ENCODE measurements around the gene EMSY. TPM values are rescaled to one million over a fixed set of nuclear protein-coding genes. Genes with fewer than 3 reads are reported as not detected.

Gene EMSY
- total and polyA plus RNA-seq, 2 of the 13 experiments (the other 11 are each of a cell fraction or from before 2014, with no cell fraction given) = 11.6 to 18.5 TPM

- TF ChIP-seq FOXO4 (CRISPR knock-in tag; conservative IDR thresholded peaks at IDR 0.05) = no peak
Observed at GRCh38 chr11:76469141-76469540, 24.3 kb downstream of the EMSY start (continued).

- no TSS peak for BruUV-seq (replicated peaks)
- Histone ChIP-seq H4K20me1 (ENCODE audit: insufficient read depth, low read length) (no peaks in the 10 kb centered on the region), H3K36me3 (replicated peaks in 1 of 2; ENCODE audit: control insufficient read depth in 1 of 2, insufficient read depth in 2 of 2, low read length in 2 of 2) (peaks cover 9 to 54% of the 10 kb centered on the region in 2 experiments), H3K27me3 (ENCODE audit: control insufficient read depth in 1 of 2, insufficient read depth in 2 of 2, low read length in 2 of 2) (no peaks in the 10 kb centered on the region), H3K27ac (ENCODE audit: extremely low read length, insufficient read depth, low read length) (no peak overlapping the region), H3K4me1 (ENCODE audit: insufficient read depth, low read length) (no peaks in the 10 kb centered on the region), H3K9ac (ENCODE audit: insufficient read depth, low read depth, low read length) (no peak overlapping the region), H3K4me2 (ENCODE audit: low read depth, low read length) (no peak overlapping the region), H3K4me3 (replicated peaks in 1 of 3; ENCODE audit: insufficient read depth in 1 of 3, low read depth in 2 of 3, low read length in 3 of 3) (no peak overlapping the region), H2AFZ (ENCODE audit: low read length) (no peak overlapping the region), H3K79me2 (ENCODE audit: insufficient read depth, low read length) (no peaks in the 10 kb centered on the region), H3K9me3 (ENCODE audit: low read length) (no peaks in the 10 kb centered on the region)
- ChIA-PET POLR2A (no interaction called here), CTCF (ENCODE audit: low intra/inter-chr PET ratio, low total read pairs) (no interaction called here)
- FAIRE-seq = no peak
- ATAC-seq = no peak
- in situ Hi-C loops (cut with HindIII; ENCODE audit: extremely low pct_ligation_motif_present, low pct_unique_long_range_greater_than_20kb) = no loop called here
- intact Hi-C loops (cut with micrococcal nuclease; ENCODE audit: unreplicated experiment) = no loop called here
- no peak for DNase-seq (ENCODE audit: low spot score)
- TF ChIP-seq THAP7 (CRISPR knock-in tag; IDR thresholded peaks at IDR 0.05) (no peak), TBX2 (CRISPR knock-in tag; IDR thresholded peaks at IDR 0.05; ENCODE audit: borderline replicate concordance) (no peak), ZNF850 (CRISPR knock-in tag; conservative IDR thresholded peaks at IDR 0.05) (no peak), MAFK (conservative IDR thresholded peaks at IDR 0.05 in 1 of 2, IDR thresholded peaks at IDR 0.05 in 1 of 2; ENCODE audit: low read length in 2 of 2) (peak; percentile 84 to 91), ESRRA (CRISPR knock-in tag; IDR thresholded peaks at IDR 0.05; ENCODE audit: low read depth) (no peak), ZBTB7B (CRISPR knock-in tag; IDR thresholded peaks at IDR 0.05) (no peak), MAFF (IDR thresholded peaks at IDR 0.05; ENCODE audit: low read depth, low read length) (peak; percentile 85), ERF (CRISPR knock-in tag; IDR thresholded peaks at IDR 0.05) (no peak), POLR2AphosphoS5 (IDR thresholded peaks at IDR 0.05; ENCODE audit: low read depth, low read length) (no peak), ZNF264 (CRISPR knock-in tag; IDR thresholded peaks at IDR 0.05) (no peak), DR1 (CRISPR knock-in tag; IDR thresholded peaks at IDR 0.05) (no peak)
Observed at GRCh38 chr11:76471382-76471781, 26.6 kb downstream of the EMSY start.
